Measurements from ENCODE around the gene CD47. TPM values are rescaled to one million over a fixed set of nuclear protein-coding genes. Genes with fewer than 3 reads are reported as not detected.

Gene CD47
- total RNA-seq, 2 experiments from 2014 or later: 136 to 137 TPM

DNA sequence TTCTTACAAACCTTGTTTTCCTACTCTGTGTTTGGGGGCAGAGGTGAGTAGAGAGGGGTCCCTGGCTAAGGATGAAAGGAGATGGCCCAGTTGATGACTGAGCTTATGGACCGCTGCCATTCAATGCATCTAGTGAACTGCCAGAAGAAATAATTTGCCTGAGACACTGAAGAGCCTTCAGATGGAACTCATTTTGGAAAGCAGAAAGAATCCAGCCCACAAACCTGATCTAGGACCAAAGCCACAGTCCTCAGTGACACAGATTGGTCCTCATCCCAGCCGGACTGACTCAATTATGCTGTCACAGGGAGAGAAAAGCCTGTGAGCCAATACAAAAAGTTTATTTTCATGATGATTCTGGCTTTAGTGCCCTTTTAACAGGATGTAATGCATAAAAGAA is 82.7 kb downstream of the CD47 start:
- no peak for DNase-seq
- H3K9me3 Mint-ChIP-seq (ENCODE audit: insufficient read depth): no peaks in the 10 kb centered on the region
- no peak overlapping the region for H3K4me3 Mint-ChIP-seq
- ATAC-seq: no peak
- H3K27me3 Mint-ChIP-seq (ENCODE audit: low read depth): peaks cover 5% of the 10 kb centered on the region
- H3K4me1 Mint-ChIP-seq (ENCODE audit: low read depth): peaks cover 13% of the 10 kb centered on the region
- ChIA-PET POLR2A (no interaction called here), CTCF (interaction anchor here (1.3 kb wide), 1 partner anchor 12 kb away, joined by 3 read pairs; no protein-coding TSS in a partner anchor)
- H3K36me3 Mint-ChIP-seq (ENCODE audit: low read depth): no peaks in the 10 kb centered on the region
- H3K27ac Mint-ChIP-seq: no peak overlapping the region

GRCh38 chr3:108006881-108007331 is 83.9 kb downstream of the CD47 start:
- H3K27ac Mint-ChIP-seq: no peak overlapping the region
- no peak for DNase-seq
- ATAC-seq: no peak
- ChIA-PET POLR2A (no interaction called here), CTCF (no interaction called here)
- H3K4me3 Mint-ChIP-seq: no peak overlapping the region
- H3K27me3 Mint-ChIP-seq (ENCODE audit: low read depth): peaks cover 5% of the 10 kb centered on the region
- H3K9me3 Mint-ChIP-seq (ENCODE audit: insufficient read depth): no peaks in the 10 kb centered on the region
- no peaks in the 10 kb centered on the region for H3K36me3 Mint-ChIP-seq (ENCODE audit: low read depth)
- H3K4me1 Mint-ChIP-seq (ENCODE audit: low read depth): peaks cover 10% of the 10 kb centered on the region

- CTCF ChIA-PET: no interaction called here
- no peak overlapping the region for H3K27ac Mint-ChIP-seq
- H3K9me3 Mint-ChIP-seq (ENCODE audit: insufficient read depth): no peaks in the 10 kb centered on the region
- peaks cover 5% of the 10 kb centered on the region for H3K27me3 Mint-ChIP-seq (ENCODE audit: low read depth)
- no peak overlapping the region for H3K4me3 Mint-ChIP-seq
- H3K36me3 Mint-ChIP-seq (ENCODE audit: low read depth): no peaks in the 10 kb centered on the region
- H3K4me1 Mint-ChIP-seq (ENCODE audit: low read depth): peaks cover 5% of the 10 kb centered on the region
- no peak for ATAC-seq
- DNase-seq: no peak
- POLR2A ChIA-PET: no interaction called here
Measured at GRCh38 chr3:108006077-108006771, 84.6 kb downstream of the CD47 start.

DNA sequence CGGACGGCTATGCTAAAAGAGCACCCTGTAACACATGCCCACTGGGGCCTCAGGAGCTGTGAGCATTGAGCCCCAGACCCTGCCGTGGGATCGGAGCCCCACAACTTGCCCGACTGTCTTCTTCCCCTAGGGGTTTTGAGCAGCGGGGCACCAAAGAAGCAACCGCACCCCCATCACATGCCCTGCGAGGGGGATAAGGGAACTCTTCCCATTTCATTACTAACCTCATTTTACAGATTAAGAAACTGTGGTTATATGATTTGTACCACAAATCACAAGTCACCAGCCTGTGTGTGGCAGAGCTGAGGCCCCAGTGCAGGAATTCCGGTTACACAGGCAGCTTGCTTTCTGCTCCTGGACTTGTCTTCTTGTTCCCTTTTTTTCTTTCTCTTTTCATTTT is 86.2 kb downstream of the CD47 start:
- H3K27me3 Mint-ChIP-seq (ENCODE audit: low read depth): peaks cover 5% of the 10 kb centered on the region
- peaks cover 5% of the 10 kb centered on the region for H3K4me1 Mint-ChIP-seq (ENCODE audit: low read depth)
- H3K4me3 Mint-ChIP-seq: no peak overlapping the region
- ChIA-PET CTCF (interaction anchor here (0.6 to 0.8 kb wide), 2 partner anchors 77 to 244 kb away, joined by 3 read pairs; no protein-coding TSS in a partner anchor), POLR2A (interaction anchor here (1.1 kb wide), 1 partner anchor 12 kb away, joined by 3 read pairs; no protein-coding TSS in a partner anchor)
- H3K9me3 Mint-ChIP-seq (ENCODE audit: insufficient read depth): no peaks in the 10 kb centered on the region
- no peaks in the 10 kb centered on the region for H3K36me3 Mint-ChIP-seq (ENCODE audit: low read depth)
- ATAC-seq (no peak), DNase-seq (no peak)
- H3K27ac Mint-ChIP-seq: no peak overlapping the region

DNA sequence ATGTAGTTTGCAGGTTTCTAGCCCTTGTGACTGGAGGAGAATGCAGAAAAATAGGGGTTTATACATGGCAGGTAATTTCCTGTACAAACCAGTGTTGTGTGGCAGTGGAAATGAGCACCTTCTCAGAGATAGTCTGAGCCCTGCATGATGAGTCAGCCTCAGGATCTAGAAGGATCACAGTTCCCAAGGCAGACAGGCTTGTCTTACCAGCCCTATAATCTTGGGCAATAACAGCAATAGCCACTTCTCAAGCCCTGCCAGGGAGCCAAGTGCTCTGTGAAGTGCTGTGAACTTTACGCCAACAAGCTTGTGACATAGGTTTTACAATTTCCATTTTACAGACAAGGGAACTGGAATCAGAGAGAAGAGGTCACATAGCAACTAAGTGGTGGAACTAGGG is 89.4 kb downstream of the CD47 start:
- ATAC-seq (no peak), DNase-seq (no peak)
- Mint-ChIP-seq H3K27ac (peak overlapping the region; percentile 10), H3K4me3 (no peak overlapping the region), H3K9me3 (ENCODE audit: insufficient read depth) (no peaks in the 10 kb centered on the region), H3K27me3 (ENCODE audit: low read depth) (peaks cover 5% of the 10 kb centered on the region), H3K4me1 (ENCODE audit: low read depth) (peaks cover 5% of the 10 kb centered on the region), H3K36me3 (ENCODE audit: low read depth) (no peaks in the 10 kb centered on the region)
- CTCF ChIA-PET: interaction anchor here (1.1 to 1.3 kb wide), 2 partner anchors 9 to 63 kb away, joined by 3 read pairs; no protein-coding TSS in a partner anchor
- POLR2A ChIA-PET: no interaction called here

DNA sequence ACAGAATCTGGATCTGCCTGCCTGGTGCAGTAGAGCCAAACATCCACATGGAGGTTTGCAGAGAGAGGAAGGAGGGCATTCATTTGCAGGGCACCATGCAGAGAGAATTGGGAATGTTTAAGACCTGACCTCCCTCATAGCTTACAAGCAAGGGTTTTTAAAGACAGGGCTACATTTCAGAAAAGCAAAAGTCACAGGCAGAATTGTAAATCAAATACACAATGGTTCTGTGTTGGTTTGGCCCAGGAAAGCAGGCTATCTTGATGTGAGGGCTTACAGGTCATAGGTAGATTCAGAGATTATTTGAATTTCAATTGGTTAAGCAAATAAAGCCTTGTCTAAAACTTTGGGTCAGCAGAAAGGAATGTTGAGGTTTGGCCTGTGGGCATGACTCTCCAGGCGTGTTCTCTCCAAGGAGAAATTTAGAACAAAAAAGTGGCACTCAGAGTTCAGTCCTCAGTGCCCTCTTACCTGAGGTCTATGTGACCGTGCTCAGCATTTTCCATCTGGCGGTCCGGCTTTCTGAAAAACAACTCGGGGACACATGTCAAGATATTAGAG is 91.5 kb downstream of the CD47 start:
- H3K36me3 Mint-ChIP-seq (ENCODE audit: low read depth): no peaks in the 10 kb centered on the region
- peaks cover 2% of the 10 kb centered on the region for H3K27me3 Mint-ChIP-seq (ENCODE audit: low read depth)
- no peak for DNase-seq
- H3K27ac Mint-ChIP-seq: no peak overlapping the region
- ATAC-seq: no peak
- POLR2A ChIA-PET: no interaction called here
- H3K9me3 Mint-ChIP-seq (ENCODE audit: insufficient read depth): no peaks in the 10 kb centered on the region
- CTCF ChIA-PET: no interaction called here
- no peaks in the 10 kb centered on the region for H3K4me1 Mint-ChIP-seq (ENCODE audit: low read depth)
- H3K4me3 Mint-ChIP-seq: no peak overlapping the region

DNA sequence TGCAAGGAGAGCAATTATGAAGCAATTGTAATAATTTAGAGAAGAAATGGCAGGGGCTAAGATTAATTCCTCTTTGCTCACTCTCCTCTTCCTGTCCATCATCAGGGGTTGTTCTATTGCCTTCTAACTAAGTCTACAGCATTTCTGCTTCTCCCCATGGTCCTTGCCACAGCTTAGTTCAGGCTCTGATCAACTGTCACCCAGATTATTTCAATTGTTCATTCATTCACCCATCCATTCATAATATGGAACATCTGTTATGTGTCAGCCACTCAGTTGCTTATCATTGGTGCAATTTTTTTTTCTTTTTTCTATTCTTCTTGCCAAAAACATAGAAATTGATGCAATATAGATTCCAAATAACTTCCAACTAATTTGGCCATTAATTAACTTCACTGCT is 93.2 kb downstream of the CD47 start:
- CTCF ChIA-PET: no interaction called here
- Mint-ChIP-seq H3K27ac (no peak overlapping the region), H3K27me3 (ENCODE audit: low read depth) (peaks cover 2% of the 10 kb centered on the region), H3K4me1 (ENCODE audit: low read depth) (no peaks in the 10 kb centered on the region), H3K9me3 (ENCODE audit: insufficient read depth) (no peaks in the 10 kb centered on the region), H3K4me3 (no peak overlapping the region), H3K36me3 (ENCODE audit: low read depth) (no peaks in the 10 kb centered on the region)
- no peak for ATAC-seq
- POLR2A ChIA-PET: no interaction called here
- no peak for DNase-seq

DNA sequence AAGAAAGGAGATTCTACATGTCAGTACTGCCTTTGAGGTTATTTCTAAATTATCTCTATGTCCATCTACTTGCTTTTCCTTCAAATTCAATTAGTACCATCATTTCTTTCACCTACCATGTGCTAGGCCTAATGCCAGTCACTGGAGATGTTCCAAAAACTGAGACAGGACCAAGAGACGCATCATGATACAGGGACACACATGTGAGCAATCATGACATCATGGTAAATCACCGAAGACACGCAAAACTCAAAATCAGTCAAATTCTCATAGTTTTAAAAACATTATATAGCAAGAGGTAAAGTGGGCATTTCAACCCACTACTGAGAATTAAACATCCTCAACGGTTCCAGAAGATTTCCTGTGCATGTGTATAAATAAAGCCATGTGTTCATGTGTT is 95.0 kb downstream of the CD47 start:
- CTCF ChIA-PET: interaction anchor here (0.8 to 1.9 kb wide), 3 partner anchors 13 to 68 kb away, joined by 3 to 6 read pairs (median 3); no protein-coding TSS in a partner anchor
- DNase-seq: no peak
- Mint-ChIP-seq H3K36me3 (ENCODE audit: low read depth) (no peaks in the 10 kb centered on the region), H3K4me3 (no peak overlapping the region), H3K4me1 (ENCODE audit: low read depth) (no peaks in the 10 kb centered on the region), H3K27ac (no peak overlapping the region), H3K27me3 (ENCODE audit: low read depth) (peaks cover 2% of the 10 kb centered on the region), H3K9me3 (ENCODE audit: insufficient read depth) (no peaks in the 10 kb centered on the region)
- no peak for ATAC-seq
- POLR2A ChIA-PET: no interaction called here

GRCh38 chr3:107994956-107995715 is 95.7 kb downstream of the CD47 start:
- Mint-ChIP-seq H3K36me3 (ENCODE audit: low read depth) (no peaks in the 10 kb centered on the region), H3K4me1 (ENCODE audit: low read depth) (no peaks in the 10 kb centered on the region), H3K4me3 (no peak overlapping the region), H3K27me3 (ENCODE audit: low read depth) (peaks cover 2% of the 10 kb centered on the region), H3K9me3 (ENCODE audit: insufficient read depth) (no peaks in the 10 kb centered on the region), H3K27ac (no peak overlapping the region)
- no peak for ATAC-seq
- ChIA-PET CTCF (interaction anchor here (0.8 to 1.9 kb wide), 2 partner anchors 20 to 67 kb away, joined by 3 to 6 read pairs; no protein-coding TSS in a partner anchor), POLR2A (no interaction called here)
- DNase-seq: no peak

GRCh38 chr3:107994181-107994580 is 96.7 kb downstream of the CD47 start:
- DNase-seq: no peak
- H3K4me3 Mint-ChIP-seq: no peak overlapping the region
- peaks cover under 1% of the 10 kb centered on the region for H3K4me1 Mint-ChIP-seq (ENCODE audit: low read depth)
- no peaks in the 10 kb centered on the region for H3K36me3 Mint-ChIP-seq (ENCODE audit: low read depth)
- no peak overlapping the region for H3K27ac Mint-ChIP-seq
- ChIA-PET CTCF (interaction anchor here (1.4 kb wide), 1 partner anchor 66 kb away, joined by 3 read pairs; no protein-coding TSS in a partner anchor), POLR2A (interaction anchor here (0.6 kb wide), 1 partner anchor 408 kb away, joined by 4 read pairs; no protein-coding TSS in a partner anchor)
- no peaks in the 10 kb centered on the region for H3K9me3 Mint-ChIP-seq (ENCODE audit: insufficient read depth)
- ATAC-seq: no peak
- peaks cover 2% of the 10 kb centered on the region for H3K27me3 Mint-ChIP-seq (ENCODE audit: low read depth)

DNA sequence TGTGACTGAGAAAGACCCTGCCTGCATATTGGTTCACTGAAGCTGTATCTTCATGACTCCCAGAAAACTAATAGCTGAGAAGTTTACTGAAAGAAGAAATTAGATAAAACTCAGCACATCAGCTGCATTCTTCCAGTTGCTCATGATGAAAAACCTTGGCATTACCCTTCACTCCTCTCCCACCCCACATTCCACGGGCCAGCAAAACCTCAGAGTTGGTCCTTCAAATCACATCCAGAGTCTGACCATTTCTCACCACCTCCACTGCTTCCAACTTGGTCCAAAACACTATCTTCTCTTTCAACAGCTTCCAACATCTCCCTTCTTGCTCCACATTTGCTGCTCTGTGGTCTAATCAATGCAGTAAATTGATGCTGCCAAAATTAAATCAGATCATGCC is 97.1 kb downstream of the CD47 start:
- Mint-ChIP-seq H3K4me3 (no peak overlapping the region), H3K27ac (no peak overlapping the region), H3K36me3 (ENCODE audit: low read depth) (no peaks in the 10 kb centered on the region), H3K4me1 (ENCODE audit: low read depth) (peaks cover 4% of the 10 kb centered on the region), H3K9me3 (ENCODE audit: insufficient read depth) (no peaks in the 10 kb centered on the region), H3K27me3 (ENCODE audit: low read depth) (peaks cover 2% of the 10 kb centered on the region)
- DNase-seq (no peak), ATAC-seq (no peak)
- CTCF ChIA-PET: interaction anchor here (1.4 kb wide), 2 partner anchors 56 to 66 kb away, joined by 3 to 4 read pairs; no protein-coding TSS in a partner anchor
- POLR2A ChIA-PET: interaction anchor here (0.6 kb wide), 1 partner anchor 408 kb away, joined by 4 read pairs; no protein-coding TSS in a partner anchor
